Measurements from ENCODE around the gene KLHL24. TPM values are rescaled to one million over a fixed set of nuclear protein-coding genes. Genes with fewer than 3 reads are reported as not detected.
"Not testable (repeated sequence)": the region's sequence is repeated elsewhere in the genome, so short reads cannot be mapped to it uniquely, and the experiment has no call there.

KLHL24 gene
- total and polyA plus RNA-seq, 3 donors from 2014 or later = 17.1 to 56.5 (median 44.6) TPM

DNA sequence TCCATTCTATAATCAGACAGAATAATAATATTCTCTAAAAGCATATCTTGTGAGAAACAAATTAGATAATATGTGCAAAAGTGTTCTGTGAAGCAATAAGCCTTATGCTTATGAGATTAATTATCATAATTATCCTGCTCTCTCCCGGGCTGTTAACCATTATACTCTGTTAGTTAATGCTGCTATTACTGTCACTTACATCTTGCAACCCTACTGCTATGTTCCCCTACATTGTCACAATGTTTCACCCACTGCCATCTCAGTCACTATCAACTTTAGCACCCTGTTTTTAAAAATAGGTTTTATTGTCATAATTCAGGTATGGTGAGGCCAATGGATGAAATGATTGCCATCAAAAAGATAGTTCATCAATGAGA lies 15.2 kb upstream of the KLHL24 start:
- Histone ChIP-seq H3K27ac (no peak overlapping the region), H3K4me3 (no peak overlapping the region), H3K9me3 (no peaks in the 10 kb centered on the region), H3K36me3 (ENCODE audit: low read depth, missing control alignments) (no peaks in the 10 kb centered on the region), H3K4me1 (no peaks in the 10 kb centered on the region), H3K27me3 (no peaks in the 10 kb centered on the region)
- no peak for DNase-seq
- WGBS, 2 donors = 91 to 92% methylated on average over 1 of the region's 1 CpG
- intact Hi-C loops (cut with DNase I; ENCODE audit: low total_unique reads) = no loop called here
- TF ChIP-seq POLR2A (IDR thresholded peaks at IDR 0.05) (no peak), CTCF (IDR thresholded peaks at IDR 0.05) (no peak)

- intact Hi-C loops (cut with DNase I; ENCODE audit: low total_unique reads); DNase-seq; H3K9me3 ChIP-seq; H3K27me3 ChIP-seq; H3K4me1 ChIP-seq; H3K4me3 ChIP-seq; H3K27ac ChIP-seq; H3K36me3 ChIP-seq (ENCODE audit: low read depth, missing control alignments): not testable (repeated sequence)
- 91 to 93% methylated on average over 2 of the region's 2 CpGs for WGBS, 2 donors
These were observed 12.9 kb upstream of the KLHL24 start for GRCh38 chr3:183622473-183622872.

- TF ChIP-seq POLR2A (IDR thresholded peaks at IDR 0.05) = no peak
- TF ChIP-seq CTCF (IDR thresholded peaks at IDR 0.05) = no peak
- no peaks in the 10 kb centered on the region for H3K4me1 ChIP-seq
- no peak for DNase-seq
- WGBS, 2 donors = 68 to 77% methylated on average over 8 of the region's 8 CpGs
- no peaks in the 10 kb centered on the region for H3K36me3 ChIP-seq (ENCODE audit: low read depth, missing control alignments)
- H3K27me3 ChIP-seq = no peaks in the 10 kb centered on the region
- no peak overlapping the region for H3K27ac ChIP-seq
- H3K4me3 ChIP-seq = no peak overlapping the region
- intact Hi-C loops (cut with DNase I; ENCODE audit: low total_unique reads) = no loop called here
- no peaks in the 10 kb centered on the region for H3K9me3 ChIP-seq
These were observed 8.4 kb upstream of the KLHL24 start for GRCh38 chr3:183626877-183627594.

GRCh38 chr3:183629546-183630301 lies 5.7 kb upstream of the KLHL24 start:
- TF ChIP-seq CTCF (IDR thresholded peaks at IDR 0.05) = no peak
- no peak for TF ChIP-seq POLR2A (IDR thresholded peaks at IDR 0.05)
- no peaks in the 10 kb centered on the region for H3K36me3 ChIP-seq (ENCODE audit: low read depth, missing control alignments)
- H3K9me3 ChIP-seq = no peaks in the 10 kb centered on the region
- no peaks in the 10 kb centered on the region for H3K27me3 ChIP-seq
- H3K4me3 ChIP-seq = no peak overlapping the region
- H3K4me1 ChIP-seq = no peaks in the 10 kb centered on the region
- 92 to 93% methylated on average over 3 of the region's 3 CpGs for WGBS, 2 donors
- H3K27ac ChIP-seq = no peak overlapping the region
- intact Hi-C loops (cut with DNase I; ENCODE audit: low total_unique reads) = no loop called here
- no peak for DNase-seq

DNA sequence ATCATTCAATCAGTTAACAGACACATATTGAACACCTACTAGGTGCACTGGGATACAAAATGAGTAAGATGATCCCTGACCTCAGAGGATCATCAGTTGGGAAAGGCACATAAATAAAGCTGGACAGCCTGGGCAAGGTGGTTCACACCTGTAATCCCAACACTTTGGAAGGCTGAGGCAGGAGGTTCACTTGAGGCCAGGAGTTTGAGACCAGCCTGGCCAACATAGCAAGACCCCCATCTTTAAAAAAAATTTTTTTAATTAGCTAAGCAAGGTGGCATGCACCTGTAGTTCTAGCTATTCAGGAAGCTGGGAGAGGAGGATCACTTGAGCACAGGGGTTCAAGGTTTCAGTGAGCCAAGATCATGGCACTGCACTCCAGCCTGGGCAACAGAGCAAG lies 3.7 kb upstream of the KLHL24 start:
- no peak for TF ChIP-seq POLR2A (IDR thresholded peaks at IDR 0.05)
- TF ChIP-seq CTCF (IDR thresholded peaks at IDR 0.05) = no peak
- Histone ChIP-seq H3K4me1 (no peaks in the 10 kb centered on the region), H3K27ac (no peak overlapping the region), H3K36me3 (ENCODE audit: low read depth, missing control alignments) (no peaks in the 10 kb centered on the region), H3K9me3 (no peaks in the 10 kb centered on the region), H3K4me3 (no peak overlapping the region), H3K27me3 (no peaks in the 10 kb centered on the region)
- no peak for DNase-seq
- intact Hi-C loops (cut with DNase I; ENCODE audit: low total_unique reads) = no loop called here

DNA sequence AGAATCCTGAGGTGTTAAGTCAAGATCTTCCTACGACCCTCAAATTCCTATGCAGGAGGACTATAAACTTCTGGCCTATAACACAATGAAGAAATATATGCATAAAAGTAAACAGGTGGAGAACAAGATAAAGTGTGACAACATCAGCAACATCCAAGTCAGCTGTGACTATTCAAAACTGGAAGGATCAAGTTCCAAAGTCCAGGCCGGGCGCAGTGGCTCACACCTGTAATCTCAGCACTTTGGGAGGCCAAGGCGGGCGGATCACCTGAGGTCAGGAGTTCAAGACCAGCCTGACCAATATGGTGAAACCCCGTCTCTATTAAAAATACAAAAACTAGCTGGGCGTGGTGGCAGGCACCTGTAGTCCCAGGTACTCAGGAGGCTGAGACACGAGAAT lies 2.7 kb upstream of the KLHL24 start:
- H3K36me3 ChIP-seq (ENCODE audit: low read depth, missing control alignments); intact Hi-C loops (cut with DNase I; ENCODE audit: low total_unique reads): not testable (repeated sequence)

More for the DNA sequence above, 2.7 kb upstream of the KLHL24 start:
- H3K27ac ChIP-seq, H3K4me1 ChIP-seq, H3K4me3 ChIP-seq, H3K27me3 ChIP-seq, H3K9me3 ChIP-seq, DNase-seq: not testable (repeated sequence)
- 93 to 97% methylated on average over 8 of the region's 8 CpGs for WGBS, 2 donors

Measured in testis (tissue), 3 donors.